ENCODE results near the gene FYCO1.
A peak's percentile ranks its signal among the peaks of the same experiment; 100 is the strongest.

FYCO1 gene

DNA sequence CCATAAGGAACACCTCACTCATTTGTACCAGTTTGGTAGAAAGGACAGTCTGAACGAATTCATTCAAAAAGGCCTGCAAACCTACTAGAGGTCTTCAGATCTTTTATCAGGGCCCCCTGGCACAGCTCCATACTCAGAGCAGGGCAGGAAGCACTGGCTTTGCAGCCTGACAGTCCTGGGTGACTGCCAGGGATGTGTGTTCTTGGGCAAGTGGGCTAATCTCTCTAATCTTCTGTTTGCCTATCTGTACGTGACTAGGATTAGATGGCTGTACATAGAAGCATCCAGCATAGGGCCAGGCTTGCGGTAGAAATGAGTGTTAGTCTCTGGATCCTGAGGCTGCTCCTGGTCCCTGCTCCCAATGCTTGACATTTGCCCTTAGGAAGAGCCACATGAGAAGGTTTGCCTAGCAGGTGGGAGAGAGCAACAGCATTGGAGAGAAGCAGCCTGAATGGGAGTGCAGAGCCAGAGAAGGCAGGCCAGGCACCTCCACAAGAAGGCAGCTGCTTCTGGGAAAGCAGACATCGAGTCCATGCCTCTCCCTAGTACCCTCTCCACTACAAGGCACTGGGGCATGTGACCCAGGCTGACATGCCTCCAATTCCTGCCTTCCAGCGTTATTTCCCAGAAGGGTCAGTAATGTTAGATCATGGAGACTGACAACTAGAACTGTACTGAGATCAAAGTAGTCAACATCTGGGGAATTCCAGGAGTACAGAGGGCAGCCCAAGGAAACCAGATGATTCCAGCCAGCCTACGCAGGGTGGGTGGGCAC, 53.4 kb downstream of the FYCO1 start:
- Histone ChIP-seq H3K9me3 (replicated peaks in 1 of 11) (peaks cover 0 to 5% (median 0%) of the 10 kb centered on the region in 11 experiments; a peak in 1 of 22 replicates), H3K9ac (no peak overlapping the region)

GRCh38 chr3:45940781-45941365, 54.8 kb downstream of the FYCO1 start:
- H4K20me1 ChIP-seq, result no peaks in the 10 kb centered on the region; a peak in 1 of 22 replicates
- peaks cover 8 to 21% (median 15%) of the 10 kb centered on the region in 10 experiments for H3K4me1 ChIP-seq
- peaks cover 0 to 5% (median 0%) of the 10 kb centered on the region in 11 experiments; a peak in 1 of 22 replicates for H3K9me3 ChIP-seq (replicated peaks in 1 of 11)
- no peak overlapping the region for H3K4me2 ChIP-seq
- peaks cover 15 to 52% (median 40%) of the 10 kb centered on the region in 11 experiments for H3K36me3 ChIP-seq
- no peaks in the 10 kb centered on the region for H3K27me3 ChIP-seq
- no peak overlapping the region for H3K4me3 ChIP-seq
- no peak overlapping the region for H3K9ac ChIP-seq
- H3K27ac ChIP-seq, result no peak overlapping the region
- no peak for TF ChIP-seq Cebpa-rat (IDR thresholded peaks at IDR 0.05)

More for the DNA sequence above, 53.4 kb downstream of the FYCO1 start:
- no peak for TF ChIP-seq Cebpa-rat (IDR thresholded peaks at IDR 0.05)
- H4K20me1 ChIP-seq, result no peaks in the 10 kb centered on the region; a peak in 1 of 22 replicates
- H3K4me3 ChIP-seq, result no peak overlapping the region
- no peaks in the 10 kb centered on the region for H3K27me3 ChIP-seq
- no peak overlapping the region for H3K27ac ChIP-seq
- peaks cover 8 to 20% (median 15%) of the 10 kb centered on the region in 10 experiments for H3K4me1 ChIP-seq
- H3K4me2 ChIP-seq, result no peak overlapping the region
- H3K36me3 ChIP-seq, result peaks cover 19 to 52% (median 41%) of the 10 kb centered on the region in 11 experiments

DNA sequence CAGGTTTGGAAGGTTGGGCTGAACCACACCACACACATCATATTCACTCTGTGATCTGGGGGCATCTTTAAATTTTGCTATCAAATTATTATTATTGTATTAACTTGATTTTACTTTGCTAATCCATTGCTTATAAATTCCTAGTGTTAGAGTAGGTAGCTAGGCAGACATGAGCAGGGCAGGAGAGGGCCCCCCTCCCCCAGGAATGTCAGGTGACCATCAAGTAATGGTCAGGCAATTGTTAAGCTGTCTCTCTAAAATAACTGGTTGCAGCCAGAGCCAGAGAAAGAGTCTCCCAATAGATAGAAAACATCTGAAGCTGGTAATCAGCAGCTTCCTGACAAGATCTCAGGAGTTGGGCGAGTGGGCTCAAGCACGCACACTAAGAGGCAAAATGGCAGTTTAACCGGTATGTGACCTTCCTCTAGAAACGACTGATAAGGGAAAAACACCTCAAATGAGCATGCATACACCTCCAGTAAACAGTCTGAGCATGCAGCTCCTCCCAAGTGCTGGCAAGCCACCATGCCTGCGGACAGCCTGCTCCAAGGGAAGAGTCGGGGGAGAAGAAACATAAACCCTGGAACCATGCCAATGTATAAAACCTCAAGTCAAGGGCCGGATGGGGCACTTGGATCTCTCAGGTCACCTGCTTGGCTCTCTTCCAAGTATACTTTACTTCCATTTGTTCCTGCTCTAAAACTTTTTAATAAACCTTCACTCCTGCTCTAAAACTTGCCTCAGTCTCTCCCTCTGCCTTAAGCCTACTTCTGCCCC, 55.4 kb downstream of the FYCO1 start:
- H3K4me2 ChIP-seq, result no peak overlapping the region
- TF ChIP-seq Cebpa-rat (IDR thresholded peaks at IDR 0.05), result no peak
- H3K9ac ChIP-seq, result no peak overlapping the region
- no peak overlapping the region for H3K4me3 ChIP-seq
- no peaks in the 10 kb centered on the region; a peak in 1 of 22 replicates for H4K20me1 ChIP-seq
- H3K27ac ChIP-seq, result no peak overlapping the region
- peaks cover 14 to 52% (median 39%) of the 10 kb centered on the region in 11 experiments for H3K36me3 ChIP-seq
- H3K9me3 ChIP-seq (replicated peaks in 1 of 11), result peaks cover 0 to 5% (median 0%) of the 10 kb centered on the region in 11 experiments; a peak in 1 of 22 replicates
- no peaks in the 10 kb centered on the region for H3K27me3 ChIP-seq
- H3K4me1 ChIP-seq, result peaks cover 8 to 21% (median 15%) of the 10 kb centered on the region in 10 experiments

DNA sequence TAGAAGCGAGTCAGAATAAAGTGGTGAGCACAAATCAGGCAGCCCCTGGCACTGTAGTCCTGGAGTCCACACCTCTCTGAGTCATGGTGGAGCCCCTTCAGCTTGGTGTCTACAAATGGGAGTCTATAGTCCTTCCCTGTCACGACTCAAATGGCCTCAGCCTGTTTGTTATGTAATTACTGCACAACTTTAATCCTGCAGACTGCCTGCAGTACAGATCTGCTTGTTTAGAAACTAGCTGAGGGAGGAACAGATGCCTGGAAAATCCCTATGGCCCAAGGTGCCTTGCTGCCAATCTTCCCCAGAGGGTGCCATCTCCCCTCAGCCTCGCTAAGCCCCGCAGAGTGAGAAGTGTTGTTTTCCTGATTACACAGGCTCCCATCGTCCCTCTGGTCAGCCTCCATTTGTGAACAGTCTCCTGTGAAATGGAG, 56.3 kb downstream of the FYCO1 start:
- H3K27me3 ChIP-seq, result no peaks in the 10 kb centered on the region
- H3K4me3 ChIP-seq, result no peak overlapping the region
- peaks cover 21 to 56% (median 41%) of the 10 kb centered on the region in 11 experiments for H3K36me3 ChIP-seq
- peaks cover 8 to 21% (median 15%) of the 10 kb centered on the region in 10 experiments for H3K4me1 ChIP-seq
- H3K4me2 ChIP-seq, result peak overlapping the region in 3 of 11 experiments; percentile 21 to 64 (median 63); a peak in 6 of 22 replicates
- H3K9me3 ChIP-seq (replicated peaks in 1 of 11), result peaks cover 0 to 5% (median 0%) of the 10 kb centered on the region in 11 experiments; a peak in 1 of 22 replicates
- H3K27ac ChIP-seq, result peak overlapping the region in 1 of 11 experiments; percentile 6; a peak in 1 of 22 replicates
- no peak for TF ChIP-seq Cebpa-rat (IDR thresholded peaks at IDR 0.05)
- H4K20me1 ChIP-seq, result no peaks in the 10 kb centered on the region; a peak in 1 of 22 replicates
- H3K9ac ChIP-seq, result peak overlapping the region in 1 of 11 experiments; percentile 31; a peak in 1 of 22 replicates

- Histone ChIP-seq H3K9me3 (replicated peaks in 1 of 11) (peaks cover 0 to 5% (median 0%) of the 10 kb centered on the region in 11 experiments; a peak in 1 of 22 replicates), H3K27me3 (no peaks in the 10 kb centered on the region), H3K4me1 (peaks cover 8 to 21% (median 15%) of the 10 kb centered on the region in 10 experiments), H3K9ac (peak overlapping the region in 1 of 11 experiments; percentile 31; a peak in 1 of 22 replicates), H3K27ac (peak overlapping the region in 1 of 11 experiments; percentile 6; a peak in 1 of 22 replicates), H3K4me3 (no peak overlapping the region), H3K4me2 (peak overlapping the region in 4 of 11 experiments; percentile 9 to 64 (median 42); a peak in 6 of 22 replicates), H3K36me3 (peaks cover 26 to 61% (median 46%) of the 10 kb centered on the region in 11 experiments), H4K20me1 (no peaks in the 10 kb centered on the region; a peak in 1 of 22 replicates)
- no peak for TF ChIP-seq Cebpa-rat (IDR thresholded peaks at IDR 0.05)
These were observed 56.8 kb downstream of the FYCO1 start for GRCh38 chr3:45938864-45939263.

DNA sequence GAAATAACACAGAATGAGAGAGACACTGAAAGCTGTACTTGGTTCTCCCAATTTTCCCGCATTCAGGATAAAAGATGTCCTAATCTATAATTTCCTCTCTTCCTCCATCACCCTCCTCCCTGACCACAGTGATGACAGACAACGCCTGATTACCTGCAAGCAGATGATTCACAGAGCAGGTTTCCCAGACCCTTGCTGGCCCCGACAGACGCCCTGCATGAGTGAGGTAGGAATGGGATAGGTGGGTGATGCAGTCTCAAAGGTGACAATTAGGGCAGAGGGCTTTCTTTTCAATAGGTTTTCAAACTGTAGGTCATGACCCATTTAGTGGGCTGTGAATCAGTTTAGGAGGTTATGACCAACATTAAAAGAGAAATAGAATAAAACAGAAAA, 57.6 kb downstream of the FYCO1 start:
- H3K36me3 ChIP-seq, result peaks cover 34 to 66% (median 49%) of the 10 kb centered on the region in 11 experiments
- no peaks in the 10 kb centered on the region for H3K27me3 ChIP-seq
- peaks cover 0 to 5% (median 0%) of the 10 kb centered on the region in 11 experiments; a peak in 1 of 22 replicates for H3K9me3 ChIP-seq (replicated peaks in 1 of 11)
- H3K4me1 ChIP-seq, result peaks cover 8 to 18% (median 14%) of the 10 kb centered on the region in 10 experiments
- no peak overlapping the region for H3K4me3 ChIP-seq
- H3K27ac ChIP-seq, result no peak overlapping the region
- H3K4me2 ChIP-seq, result peak overlapping the region in 6 of 11 experiments; percentile 1 to 34 (median 13); a peak in 5 of 22 replicates
- no peaks in the 10 kb centered on the region; a peak in 1 of 22 replicates for H4K20me1 ChIP-seq
- H3K9ac ChIP-seq, result peak overlapping the region in 2 of 11 experiments; percentile 4 to 20; a peak in 1 of 22 replicates
- no peak for TF ChIP-seq Cebpa-rat (IDR thresholded peaks at IDR 0.05)

DNA sequence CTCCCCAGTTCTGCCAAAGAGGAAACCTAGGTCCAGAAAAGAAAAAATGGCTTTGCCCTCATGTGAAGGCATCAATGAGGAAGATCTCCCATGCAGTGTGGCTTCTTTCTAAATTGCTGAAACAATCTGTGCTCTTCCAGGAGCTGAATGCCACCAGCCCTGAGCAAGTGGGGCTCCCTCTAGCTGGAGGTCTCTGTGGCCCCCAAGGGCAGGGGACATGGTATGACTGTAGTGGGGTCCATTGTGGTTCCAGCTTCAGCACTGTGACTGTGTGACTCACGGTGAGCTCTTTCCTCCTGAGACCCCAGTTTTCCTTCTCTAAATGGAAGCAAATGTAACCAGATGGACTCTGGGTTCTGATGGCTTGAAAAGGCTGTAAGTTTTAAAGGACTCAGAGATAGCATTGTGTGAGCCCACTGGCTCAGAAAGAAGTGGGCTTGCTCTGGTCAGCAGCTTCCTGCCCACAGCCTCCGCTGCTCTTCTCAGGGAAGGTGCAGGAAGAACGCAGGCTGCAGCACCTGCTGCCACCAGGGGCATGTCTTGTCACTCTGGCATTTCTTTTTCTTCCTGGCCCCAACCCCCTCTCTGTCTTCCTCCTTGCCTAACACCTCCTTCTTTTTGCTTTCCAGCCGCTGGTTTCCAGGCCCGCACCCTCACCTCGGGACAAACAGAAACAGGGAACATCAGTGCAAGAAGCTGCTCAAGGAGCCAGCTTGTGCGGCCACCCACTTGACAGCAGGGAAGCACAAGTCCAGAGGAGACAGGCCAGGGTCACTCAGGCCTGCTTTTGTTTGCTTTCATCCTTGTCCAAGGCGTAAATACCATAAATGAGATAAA, 58.2 kb downstream of the FYCO1 start:
- TF ChIP-seq Cebpa-rat (IDR thresholded peaks at IDR 0.05), result no peak
- Histone ChIP-seq H3K4me1 (peaks cover 8 to 18% (median 14%) of the 10 kb centered on the region in 10 experiments), H3K27me3 (no peaks in the 10 kb centered on the region), H3K4me3 (no peak overlapping the region), H3K27ac (no peak overlapping the region; a peak in 1 of 22 replicates), H3K9ac (peak overlapping the region in 3 of 11 experiments; percentile 4 to 20 (median 8); a peak in 3 of 22 replicates), H3K9me3 (replicated peaks in 1 of 11) (peaks cover 0 to 5% (median 0%) of the 10 kb centered on the region in 11 experiments; a peak in 1 of 22 replicates), H3K36me3 (peaks cover 40 to 66% (median 55%) of the 10 kb centered on the region in 11 experiments), H3K4me2 (peak overlapping the region in 7 of 11 experiments; percentile 1 to 42 (median 18); a peak in 8 of 22 replicates), H4K20me1 (no peaks in the 10 kb centered on the region; a peak in 1 of 22 replicates)
